HEK293 (cell line): ENCODE measurements around the gene SRPRB.

Experiments used
- CTCF ChIA-PET: fragments of 350-600 bp; formaldehyde crosslinking; extraction: SDS; loops from one replicate; lab custom pipeline; 2021; ENCODE audit warnings: antibody characterized with exemption; lab: Yijun Ruan, JAX
- POLR2A ChIA-PET: fragments of 300-600 bp; formaldehyde crosslinking; extraction: SDS; loops from one replicate; lab custom pipeline; 2020; ENCODE audit warnings: antibody characterized with exemption, inconsistent platforms; lab: Yijun Ruan, JAX
- H3K27ac ChIP-seq: fragments of 200-500 bp; sonication (Bioruptor generic); 2 replicates; pipeline ENCODE4 v1.5.1; 2014; ENCODE audit warnings: low read depth, low read length, control low read depth, inconsistent platforms; ENCODE audit errors: extremely low read depth
- H3K36me3 ChIP-seq, 2 experiments: fragments of 200-500 bp in 1 of 2; sonication (Bioruptor generic) in 1 of 2; 1 replicate in 1 of 2; 2 replicates in 1 of 2; pipeline ENCODE4 v1.5.1; 2014 to 2017; ENCODE audit warnings: inconsistent platforms in 2 of 2, low read length in 2 of 2; ENCODE audit not compliant: control insufficient read depth in 2 of 2, insufficient read depth in 1 of 2
- H3K4me1 ChIP-seq: fragments of 200-500 bp; sonication (Bioruptor generic); 2 replicates; pipeline ENCODE4 v1.5.1; 2014; ENCODE audit warnings: mild to moderate bottlenecking, low read length, inconsistent platforms; ENCODE audit not compliant: control insufficient read depth, insufficient read depth
- H3K4me3 ChIP-seq: 2 replicates; pipeline ENCODE4 v1.5.1; 2011; ENCODE audit warnings: low read depth, mild to moderate bottlenecking, control low read depth, low read length, moderate library complexity
- H3K9me3 ChIP-seq: fragments of 200-500 bp; sonication (Bioruptor generic); 2 replicates; pipeline ENCODE4 v1.5.1; 2014; ENCODE audit warnings: low read depth, low read length, inconsistent platforms; ENCODE audit not compliant: control insufficient read depth, insufficient read depth
- MEIS1 ChIP-seq: sonication (generic); formaldehyde crosslinking; IDR thresholded peaks from 2 replicates; pipeline ENCODE4 v1.8.1; 2022; ENCODE audit warnings: missing genetic modification reagents, mild to moderate bottlenecking, borderline replicate concordance
- PATZ1 ChIP-seq: fragments of 450-650 bp; formaldehyde crosslinking; IDR thresholded peaks from 2 replicates; pipeline ENCODE4 v1.5.1; 2016; ENCODE audit warnings: missing biosample characterization, missing genetic modification characterization
- PRDM2 ChIP-seq: fragments of 450-650 bp; formaldehyde crosslinking; IDR thresholded peaks from 2 replicates; pipeline ENCODE4 v1.5.1; 2016; ENCODE audit warnings: missing biosample characterization, missing genetic modification characterization, borderline replicate concordance
- ZBTB44 ChIP-seq: fragments of 450-650 bp; IDR thresholded peaks from 2 replicates; pipeline ENCODE4 v1.5.1; 2018; ENCODE audit warnings: missing biosample characterization, mild to moderate bottlenecking, missing genetic modification characterization
- ZNF10 ChIP-seq: fragments of 450-650 bp; formaldehyde crosslinking; IDR thresholded peaks from 2 replicates; pipeline ENCODE4 v1.5.1; 2017; ENCODE audit warnings: missing biosample characterization, missing genetic modification characterization
- ZNF114 ChIP-seq: fragments of 450-650 bp; formaldehyde crosslinking; IDR thresholded peaks from 2 replicates; pipeline ENCODE4 v1.5.0; 2017; ENCODE audit warnings: missing biosample characterization, missing genetic modification characterization
- ZNF324 ChIP-seq: fragments of 450-650 bp; formaldehyde crosslinking; IDR thresholded peaks from 2 replicates; pipeline ENCODE4 v1.5.1; 2016; ENCODE audit warnings: missing biosample characterization, missing genetic modification characterization
- ZNF335 ChIP-seq: fragments of 450-650 bp; formaldehyde crosslinking; conservative IDR thresholded peaks from 2 replicates; pipeline ENCODE4 v1.5.1; 2016; ENCODE audit warnings: missing biosample characterization, missing genetic modification characterization
- ZNF354C ChIP-seq: fragments of 450-650 bp; formaldehyde crosslinking; IDR thresholded peaks from 2 replicates; pipeline ENCODE4 v1.5.1; 2016; ENCODE audit warnings: missing biosample characterization, missing genetic modification characterization, low read depth, borderline replicate concordance
- ZNF391 ChIP-seq: fragments of 450-650 bp; formaldehyde crosslinking; IDR thresholded peaks from 2 replicates; pipeline ENCODE4 v1.5.1; 2016; ENCODE audit warnings: low read depth, missing biosample characterization, missing genetic modification characterization, borderline replicate concordance
- ZNF518A ChIP-seq: fragments of 450-650 bp; formaldehyde crosslinking; conservative IDR thresholded peaks from 2 replicates; pipeline ENCODE4 v1.5.1; 2016; ENCODE audit warnings: low read depth, missing biosample characterization, missing genetic modification characterization
- ZNF580 ChIP-seq: fragments of 450-650 bp; formaldehyde crosslinking; IDR thresholded peaks from 2 replicates; pipeline ENCODE4 v1.5.1; 2016; ENCODE audit warnings: missing biosample characterization, missing genetic modification characterization
- ZNF639 ChIP-seq: fragments of 450-650 bp; formaldehyde crosslinking; IDR thresholded peaks from 2 replicates; pipeline ENCODE4 v1.5.1; 2016; ENCODE audit warnings: missing biosample characterization, missing genetic modification characterization
- ZNF785 ChIP-seq: fragments of 450-650 bp; formaldehyde crosslinking; IDR thresholded peaks from 2 replicates; pipeline ENCODE4 v1.5.1; 2016; ENCODE audit warnings: missing biosample characterization, missing genetic modification characterization
- ZSCAN4 ChIP-seq: fragments of 450-650 bp; formaldehyde crosslinking; IDR thresholded peaks from 2 replicates; pipeline ENCODE4 v1.5.1; 2017; ENCODE audit warnings: missing biosample characterization, missing genetic modification characterization

SRPRB gene

GRCh38 chr3:133863911-133864310 is 58.3 kb downstream of the SRPRB start (continued):
- no peak for TF ChIP-seq ZBTB44 (tag by site-specific recombination)
- no peak for TF ChIP-seq PATZ1 (tag by site-specific recombination)
- TF ChIP-seq ZNF391 (tag by site-specific recombination): no peak
- TF ChIP-seq ZNF518A: no peak

GRCh38 chr3:133864616-133865015 is 59.0 kb downstream of the SRPRB start:
- POLR2A ChIA-PET: no interaction called here
- Histone ChIP-seq H3K9me3 (no peaks in the 10 kb centered on the region), H3K4me3 (no peak overlapping the region), H3K27ac (no peak overlapping the region), H3K4me1 (no peaks in the 10 kb centered on the region), H3K36me3 (no peaks in the 10 kb centered on the region)
- CTCF ChIA-PET: interaction anchor here (0.7 kb wide), 1 partner anchor 63 kb away, joined by 3 read pairs; no protein-coding TSS in a partner anchor
- TF ChIP-seq ZNF639 (tag by site-specific recombination) (no peak), ZNF785 (no peak), ZNF324 (no peak), ZSCAN4 (tag by site-specific recombination) (no peak), ZNF10 (tag by site-specific recombination) (no peak), ZNF580 (tag by site-specific recombination) (no peak), MEIS1 (no peak), ZNF114 (tag by site-specific recombination) (no peak), PRDM2 (tag by site-specific recombination) (no peak), ZNF335 (tag by site-specific recombination) (no peak), ZNF354C (tag by site-specific recombination) (no peak)
